Testis (tissue), 2 donors: ENCODE measurements around the gene FOXO1.

ENCODE experiments used
- CTCF ChIP-seq, 3 experiments: fragments of 450-650 bp in 2 of 3; fragments of 200-600 bp in 1 of 3; sonication (generic) in 1 of 3; IDR thresholded peaks; one replicate each; pipeline ENCODE4 v1.5.1; 2016 to 2019; ENCODE audit warnings: antibody characterized with exemption in 3 of 3, mild to moderate bottlenecking in 2 of 3, moderate library complexity in 1 of 3
- POLR2A ChIP-seq: fragments of 450-650 bp; IDR thresholded peaks from one replicate; pipeline ENCODE4 v1.6.1; 2017; ENCODE audit warnings: antibody characterized with exemption, mild to moderate bottlenecking, moderate library complexity

GRCh38 chr13:40612041-40612440 lies 54.4 kb downstream of the FOXO1 start:
- TF ChIP-seq CTCF (IDR thresholded peaks at IDR 0.05): no peak
- no peak for TF ChIP-seq POLR2A
